Ectodermal cell (in vitro differentiated cells): ENCODE results near the gene PIAS2.

Experiments used
- H3K27ac ChIP-seq: 2 replicates; pipeline ENCODE4 v1.7.0; 2013; ENCODE audit warnings: mild to moderate bottlenecking, low read depth, low read length; ENCODE audit not compliant: insufficient read depth, poor library complexity, severe bottlenecking
- H3K27me3 ChIP-seq: 2 replicates; pipeline ENCODE4 v1.7.0; 2013; ENCODE audit warnings: mild to moderate bottlenecking, low read length; ENCODE audit not compliant: insufficient read depth, control insufficient read depth, poor library complexity, severe bottlenecking
- H3K36me3 ChIP-seq: one replicate; pipeline ENCODE4 v1.7.0; 2013; ENCODE audit warnings: low read length; ENCODE audit not compliant: control insufficient read depth, insufficient read depth
- H3K4me1 ChIP-seq: one replicate; pipeline ENCODE4 v1.7.0; 2013; ENCODE audit warnings: low read length; ENCODE audit not compliant: control insufficient read depth, insufficient read depth
- H3K4me3 ChIP-seq: 2 replicates; pipeline ENCODE4 v1.7.0; 2013; ENCODE audit warnings: low read depth, low read length, control low read depth; ENCODE audit not compliant: insufficient read depth
- H3K9me3 ChIP-seq: 2 replicates; pipeline ENCODE4 v1.7.0; 2013; ENCODE audit warnings: mild to moderate bottlenecking, low read length, moderate library complexity; ENCODE audit not compliant: control insufficient read depth
- WGBS, 2 experiments: methylation state at CpG; one replicate each; pipeline ENCODE4 v1.1.7; 2013; ENCODE audit warnings: missing lambda C conversion rate in 2 of 2; 5-methylcytosine and 5-hydroxymethylcytosine counted together

Gene PIAS2

GRCh38 chr18:46770708-46771107 lies 146.6 kb downstream of the PIAS2 start:
- Histone ChIP-seq H3K27ac (no peak overlapping the region), H3K4me1 (no peaks in the 10 kb centered on the region), H3K4me3 (no peak overlapping the region), H3K36me3 (no peaks in the 10 kb centered on the region), H3K27me3 (no peaks in the 10 kb centered on the region), H3K9me3 (no peaks in the 10 kb centered on the region)
- WGBS, 2 experiments, result 83 to 85% methylated on average over 2 of the region's 2 CpGs

- Histone ChIP-seq H3K9me3 (no peaks in the 10 kb centered on the region), H3K27me3 (no peaks in the 10 kb centered on the region), H3K4me1 (no peaks in the 10 kb centered on the region), H3K27ac (no peak overlapping the region), H3K36me3 (no peaks in the 10 kb centered on the region), H3K4me3 (no peak overlapping the region)
- WGBS, 2 experiments, result 75% methylated on average over 9 of the region's 9 CpGs
Observed at GRCh38 chr18:46768166-46768921, 149.0 kb downstream of the PIAS2 start.

GRCh38 chr18:46767217-46767616 lies 150.1 kb downstream of the PIAS2 start:
- Histone ChIP-seq H3K9me3 (no peaks in the 10 kb centered on the region), H3K4me3 (no peak overlapping the region), H3K27ac (no peak overlapping the region), H3K36me3 (no peaks in the 10 kb centered on the region), H3K4me1 (no peaks in the 10 kb centered on the region), H3K27me3 (peaks cover under 1% of the 10 kb centered on the region)

- peaks cover 23% of the 10 kb centered on the region for H3K27me3 ChIP-seq
- H3K4me3 ChIP-seq, result no peak overlapping the region
- no peaks in the 10 kb centered on the region for H3K36me3 ChIP-seq
- no peaks in the 10 kb centered on the region for H3K9me3 ChIP-seq
- no peak overlapping the region for H3K27ac ChIP-seq
- WGBS, 2 experiments, result 80 to 100% methylated on average over 1 of the region's 2 CpGs
- H3K4me1 ChIP-seq, result no peaks in the 10 kb centered on the region
Observed at GRCh38 chr18:46764586-46764985, 152.7 kb downstream of the PIAS2 start.

- Histone ChIP-seq H3K36me3 (no peaks in the 10 kb centered on the region), H3K4me3 (no peak overlapping the region), H3K4me1 (peaks cover 11% of the 10 kb centered on the region), H3K27me3 (peaks cover 57% of the 10 kb centered on the region), H3K27ac (no peak overlapping the region), H3K9me3 (no peaks in the 10 kb centered on the region)
- WGBS, 2 experiments, result 83 to 88% methylated on average over 1 to 2 of the region's 2 CpGs
Observed at GRCh38 chr18:46761059-46761769, 156.1 kb downstream of the PIAS2 start.

GRCh38 chr18:46759890-46760289 lies 157.4 kb downstream of the PIAS2 start:
- WGBS, 2 experiments, result 83 to 84% methylated on average over 6 of the region's 6 CpGs
- Histone ChIP-seq H3K27me3 (peaks cover 70% of the 10 kb centered on the region), H3K27ac (no peak overlapping the region), H3K36me3 (no peaks in the 10 kb centered on the region), H3K9me3 (no peaks in the 10 kb centered on the region), H3K4me1 (peaks cover 20% of the 10 kb centered on the region), H3K4me3 (no peak overlapping the region)

- Histone ChIP-seq H3K27ac (no peak within 1 kb of the TSS), H3K27me3 (peaks cover 66% of the 10 kb centered on the region), H3K36me3 (no peaks in the 10 kb centered on the region), H3K4me3 (peak within 1 kb of the TSS; percentile 39), H3K9me3 (no peaks in the 10 kb centered on the region), H3K4me1 (peaks cover 20% of the 10 kb centered on the region)
- WGBS, 2 experiments, result 1% methylated on average over 74 of the region's 74 CpGs
Observed at GRCh38 chr18:46756559-46757201, 160.6 kb downstream of the PIAS2 start, which contains the start of gene ST8SIA5. Gene ST8SIA5, minus strand, starts transcription at chr18:46757053. Its CDS starts 545 bp downstream, at chr18:46756508.

GRCh38 chr18:46756025-46756558 lies 161.2 kb downstream of the PIAS2 start:
- Histone ChIP-seq H3K36me3 (no peaks in the 10 kb centered on the region), H3K4me1 (peaks cover 20% of the 10 kb centered on the region), H3K9me3 (no peaks in the 10 kb centered on the region), H3K4me3 (peak overlapping the region; percentile 39), H3K27me3 (peaks cover 63% of the 10 kb centered on the region), H3K27ac (no peak overlapping the region)
- 7 to 8% methylated on average over 41 of the region's 41 CpGs for WGBS, 2 experiments

- no peak overlapping the region for H3K4me3 ChIP-seq
- no peak overlapping the region for H3K27ac ChIP-seq
- peaks cover 20% of the 10 kb centered on the region for H3K4me1 ChIP-seq
- H3K36me3 ChIP-seq, result no peaks in the 10 kb centered on the region
- peaks cover 58% of the 10 kb centered on the region for H3K27me3 ChIP-seq
- no peaks in the 10 kb centered on the region for H3K9me3 ChIP-seq
- 35 to 43% methylated on average over 17 of the region's 17 CpGs for WGBS, 2 experiments
Observed at GRCh38 chr18:46755315-46756024, 161.8 kb downstream of the PIAS2 start.
